Caki2 (cell line): ENCODE results near the gene CLDND1. TPM values are rescaled to one million over a fixed set of nuclear protein-coding genes. Genes with fewer than 3 reads are reported as not detected.
"Not testable (repeated sequence)": the region's sequence is repeated elsewhere in the genome, so short reads cannot be mapped to it uniquely, and the experiment has no call there.

ENCODE experiments used
- DNase-seq: peaks from one replicate; pipeline ENCODE4 v3.0.0-alpha.2; 2015; ENCODE audit warnings: low read depth
- in situ Hi-C: cut with HindIII; loops from 2 replicates; pipeline ENCODE4 v1.10.0; 2016; ENCODE audit warnings: low sequenced_read_pairs, low pct_unique_long_range_greater_than_20kb, mixed read lengths
- total RNA-seq: library from RNA; depleted of rRNA; stranded (reverse); fragments of >200 nt; shearing (Covaris generic); gene quantifications from 2 replicates; pipeline ENCODE4 v1.2.3, GENCODE V29; 2014; ENCODE audit warnings: low replicate concordance; rRNA removed

Gene CLDND1
- 44.4 and 46.5 TPM in 2 replicates for total RNA-seq

- peak; percentile 86 for DNase-seq
Observed at GRCh38 chr3:98522544-98523281, at the start of gene CLDND1. TSS of gene CLDND1 (minus strand) at chr3:98522902. CDS start at chr3:98521424, 1,478 bp downstream.

GRCh38 chr3:98568402-98568801, 45.7 kb upstream of the CLDND1 start:
- no peak for DNase-seq
- in situ Hi-C loops: no loop called here

More at GRCh38 chr3:98522544-98523281, at the start of gene CLDND1:
- in situ Hi-C loops: no loop called here

GRCh38 chr3:98567666-98568270, 45.1 kb upstream of the CLDND1 start:
- in situ Hi-C loops: no loop called here
- no peak for DNase-seq

DNA sequence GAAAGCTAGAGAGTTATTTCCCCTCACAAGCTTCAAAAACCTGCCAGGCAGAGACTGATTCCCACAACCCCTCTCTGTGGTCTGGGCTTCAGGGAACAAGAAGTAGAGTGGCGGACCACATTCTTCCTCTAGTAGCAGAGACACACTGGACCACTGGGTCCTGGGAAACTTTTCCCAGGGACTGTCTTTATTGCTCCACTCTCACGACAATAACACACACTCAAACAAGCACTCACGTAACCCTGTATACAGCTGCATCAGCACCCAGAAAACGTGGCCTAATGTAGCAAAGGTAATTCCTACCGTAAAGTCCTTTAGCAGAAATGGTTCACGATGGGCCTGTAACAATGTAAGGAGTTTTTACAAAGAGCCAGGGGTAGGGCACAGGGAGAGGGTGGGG, 43.1 kb upstream of the CLDND1 start:
- no peak for DNase-seq

DNA sequence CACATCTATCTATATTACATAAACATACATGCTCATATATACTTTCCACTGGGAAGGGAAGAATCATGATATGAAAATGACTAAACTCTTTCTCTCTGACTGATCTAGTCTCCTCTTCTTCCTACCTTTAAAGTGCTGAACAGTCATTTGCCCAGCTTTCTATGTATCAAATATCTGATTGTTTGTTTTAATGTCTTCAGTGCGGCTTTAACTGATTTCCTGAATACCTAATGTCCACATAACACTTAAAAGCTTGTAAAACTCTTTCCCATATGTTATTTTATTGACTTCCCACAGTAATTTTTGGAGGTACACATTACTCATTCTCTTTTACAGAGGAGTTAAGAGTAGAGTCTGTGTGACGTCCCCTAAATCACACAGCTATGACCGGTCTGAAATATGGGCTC, 42.5 kb upstream of the CLDND1 start:
- no peak for DNase-seq
- in situ Hi-C loops: no loop called here

More for the DNA sequence above, 43.1 kb upstream of the CLDND1 start:
- in situ Hi-C loops: no loop called here

- in situ Hi-C loops: no loop called here
Observed at GRCh38 chr3:98564282-98565005, 41.7 kb upstream of the CLDND1 start.

DNA sequence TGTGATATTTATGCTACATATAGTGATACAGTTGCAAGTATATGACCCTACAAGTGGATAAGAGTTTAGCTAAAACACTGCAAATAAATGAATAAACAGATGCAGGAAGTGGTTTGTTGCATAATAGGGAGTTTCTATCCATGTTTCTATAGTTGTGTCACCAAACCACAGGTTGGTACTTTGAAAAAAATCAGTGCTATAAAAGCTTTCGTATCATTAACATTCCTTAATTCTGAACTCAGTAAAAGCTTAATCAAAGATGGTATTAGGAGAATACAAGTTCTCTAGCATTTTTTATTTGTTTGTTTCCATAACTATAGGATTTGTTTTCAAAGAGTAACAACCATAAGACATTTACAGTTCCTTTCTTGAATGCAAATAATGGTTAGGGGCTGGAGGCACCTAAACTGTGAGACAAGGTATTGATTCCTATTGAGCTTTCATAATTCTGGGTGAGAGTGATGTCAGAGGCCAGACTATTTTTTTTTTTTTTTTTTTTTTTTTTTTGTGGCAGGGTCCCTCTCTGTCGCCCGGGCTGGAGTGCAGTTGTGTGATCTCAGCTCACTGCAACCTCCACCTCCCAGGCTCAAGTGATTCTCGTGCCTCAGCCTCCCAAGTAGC, 41.1 kb upstream of the CLDND1 start:
- in situ Hi-C loops: no loop called here
- DNase-seq: no peak

More at GRCh38 chr3:98564282-98565005, 41.7 kb upstream of the CLDND1 start:
- no peak for DNase-seq

GRCh38 chr3:98561727-98562521, 39.2 kb upstream of the CLDND1 start:
- in situ Hi-C loops: no loop called here
- DNase-seq: no peak

DNA sequence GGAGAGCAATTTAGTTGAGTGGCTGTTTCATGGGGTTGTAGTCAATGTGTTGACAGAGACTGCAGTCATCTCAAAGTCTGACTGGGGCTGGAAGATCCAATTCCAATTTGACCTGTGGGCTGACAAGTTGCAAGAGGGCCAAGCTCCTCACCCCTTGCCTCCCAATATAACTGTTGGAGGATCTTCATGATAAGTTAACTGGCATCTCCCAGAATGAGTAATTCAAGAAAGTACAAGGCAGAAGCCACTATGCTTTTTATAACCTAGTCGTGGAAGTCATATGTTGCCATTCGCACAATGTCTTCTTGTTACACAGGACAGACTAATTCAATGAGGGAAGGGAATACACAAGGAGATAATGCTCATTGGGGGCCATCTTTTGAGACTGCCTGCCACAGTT, 38.2 kb upstream of the CLDND1 start:
- in situ Hi-C loops: no loop called here

GRCh38 chr3:98559769-98560168, 37.1 kb upstream of the CLDND1 start:
- in situ Hi-C loops, DNase-seq: not testable (repeated sequence)

More for the DNA sequence above, 38.2 kb upstream of the CLDND1 start:
- DNase-seq: no peak

- DNase-seq: no peak
- in situ Hi-C loops: no loop called here
Observed at GRCh38 chr3:98558100-98558827, 35.6 kb upstream of the CLDND1 start.

DNA sequence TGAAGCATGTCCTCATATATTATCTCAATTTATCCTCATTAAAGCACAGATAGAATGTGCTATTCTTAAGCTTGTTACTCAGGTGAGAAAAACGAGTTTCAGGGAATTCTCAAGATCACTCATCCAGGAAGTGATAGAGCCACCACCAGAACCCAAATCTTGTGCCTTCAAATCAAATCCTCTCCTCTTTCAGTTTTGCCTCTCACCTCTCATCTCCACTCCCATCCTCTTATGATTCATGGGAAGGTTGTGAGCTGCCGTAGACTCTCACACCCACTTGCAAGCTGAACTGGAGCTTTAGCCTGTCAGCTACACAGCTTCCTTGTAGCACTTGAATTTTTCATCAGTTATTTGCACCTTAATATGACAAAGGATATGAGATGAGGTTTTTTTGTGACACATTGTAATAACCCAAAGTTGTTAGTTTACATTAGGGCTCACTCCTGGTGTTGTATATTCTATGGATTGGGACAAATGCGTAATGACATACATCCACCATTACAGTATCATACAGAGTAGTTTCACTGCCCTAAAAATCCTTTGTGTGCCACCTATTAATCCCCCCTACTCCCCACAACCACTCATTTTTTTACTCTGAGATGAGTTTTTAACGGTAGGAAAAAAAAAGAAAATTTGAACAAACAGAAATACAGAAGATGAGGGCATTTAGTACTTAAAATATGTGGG, 34.8 kb upstream of the CLDND1 start:
- in situ Hi-C loops: no loop called here
- DNase-seq: no peak

DNA sequence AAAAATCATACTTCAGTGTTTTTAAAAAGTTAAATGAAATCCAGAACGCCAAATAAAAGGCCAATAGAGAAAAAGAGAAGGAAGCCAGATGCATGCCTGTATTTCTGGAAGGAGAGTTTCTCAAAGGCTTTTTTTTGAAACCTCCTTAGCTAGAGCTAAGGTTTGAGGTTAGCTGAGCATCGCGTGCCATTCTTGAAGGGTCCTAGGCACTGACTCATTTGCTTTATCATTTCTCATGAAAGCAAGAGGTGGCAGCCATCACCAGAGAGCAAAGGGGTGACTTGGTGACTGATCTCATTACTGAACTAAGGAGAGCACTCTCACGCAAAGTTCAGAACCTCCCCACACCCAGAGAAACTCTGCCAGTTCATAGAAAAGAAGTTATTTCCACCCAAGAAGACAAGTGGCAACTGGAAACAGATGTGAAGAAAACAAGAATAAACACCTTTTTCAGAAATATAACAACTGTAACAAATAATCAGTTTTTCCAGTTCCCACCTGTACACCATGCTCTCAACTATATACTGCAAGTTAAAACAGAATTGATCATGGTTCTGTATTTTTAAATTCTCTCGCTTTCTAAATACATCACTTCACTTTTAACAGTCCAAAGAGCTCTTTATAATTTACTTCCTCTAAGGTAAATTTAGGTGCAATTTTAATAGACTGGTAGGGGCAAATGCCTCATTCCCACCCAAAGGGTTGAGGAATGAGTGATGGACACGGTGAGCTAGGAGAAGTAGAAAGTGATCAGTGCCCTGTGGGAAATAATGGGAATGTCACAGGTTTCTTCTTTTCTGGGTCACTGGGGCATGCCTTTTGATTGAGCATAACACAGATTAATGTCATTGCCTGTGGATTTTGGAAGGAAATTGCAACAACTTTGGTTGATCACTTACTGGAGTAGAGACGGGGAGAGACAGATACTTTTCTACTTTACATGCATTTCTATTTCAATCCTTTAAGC, 33.7 kb upstream of the CLDND1 start:
- DNase-seq: no peak
- in situ Hi-C loops: no loop called here

DNA sequence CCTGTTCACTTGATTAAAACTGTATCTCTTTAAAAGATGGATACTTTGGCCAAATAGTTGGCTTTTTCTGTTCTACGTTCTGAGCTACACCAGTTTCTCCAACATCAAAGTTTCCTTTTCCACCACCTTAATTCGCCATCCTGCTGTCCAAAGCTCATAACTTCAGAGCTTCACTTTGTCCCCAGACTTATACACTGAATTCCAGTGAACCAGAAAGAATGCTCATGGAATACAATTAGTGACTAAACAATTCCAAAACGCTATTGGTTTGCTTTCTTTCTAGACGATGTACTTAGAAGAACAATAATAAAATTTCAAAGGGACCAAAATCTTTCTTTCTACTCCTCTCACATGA, 32.3 kb upstream of the CLDND1 start:
- DNase-seq: no peak
- in situ Hi-C loops: no loop called here

- no peak for DNase-seq
- in situ Hi-C loops: no loop called here
Observed at GRCh38 chr3:98554580-98554979, 31.9 kb upstream of the CLDND1 start.

GRCh38 chr3:98553753-98554152, 31.1 kb upstream of the CLDND1 start:
- in situ Hi-C loops: no loop called here
- no peak for DNase-seq
